Liver (tissue), 9 donors: Measurements from ENCODE around the gene GPAT3. TPM values are rescaled to one million over a fixed set of nuclear protein-coding genes. Genes with fewer than 3 reads are reported as not detected.

Experiments
- DNase-seq: peaks from one replicate; pipeline ENCODE4 v3.0.0-alpha.2; 2017; ENCODE audit warnings: low spot score
- H3K27ac ChIP-seq, 2 donors: one replicate each; pipeline ENCODE4 v1.7.0; 2013; ENCODE audit warnings: inconsistent platforms in 2 of 2, low read length in 2 of 2, control low read depth in 1 of 2, low read depth in 1 of 2, mild to moderate bottlenecking in 1 of 2
- H3K27me3 ChIP-seq, 4 donors: one replicate each; pipeline versions ENCODE4 v1.6.1 to v1.7.0; 2013; ENCODE audit warnings: low read length in 3 of 4, inconsistent platforms in 1 of 4, mild to moderate bottlenecking in 1 of 4, moderate library complexity in 1 of 4; ENCODE audit not compliant: control insufficient read depth in 4 of 4, insufficient read depth in 4 of 4
- H3K36me3 ChIP-seq, 4 donors: one replicate each; pipeline versions ENCODE4 v1.6.1 to v1.7.0; 2013; ENCODE audit warnings: low read length in 3 of 4, mild to moderate bottlenecking in 3 of 4, low read depth in 1 of 4, moderate library complexity in 1 of 4; ENCODE audit not compliant: control insufficient read depth in 4 of 4, insufficient read depth in 3 of 4
- H3K4me1 ChIP-seq, 4 donors: one replicate each; pipeline versions ENCODE4 v1.6.1 to v1.7.0; 2013; ENCODE audit warnings: low read length in 3 of 4, mild to moderate bottlenecking in 3 of 4, moderate library complexity in 1 of 4; ENCODE audit not compliant: control insufficient read depth in 4 of 4, insufficient read depth in 4 of 4
- H3K4me3 ChIP-seq, 3 donors: one replicate each; pipeline versions ENCODE4 v1.6.1 to v1.7.0; 2013; ENCODE audit warnings: low read length in 3 of 3, control low read depth in 1 of 3, low read depth in 1 of 3, mild to moderate bottlenecking in 1 of 3
- H3K9ac ChIP-seq, 2 donors: one replicate each; pipeline ENCODE4 v1.7.0; 2013; ENCODE audit warnings: low read length in 2 of 2, mild to moderate bottlenecking in 2 of 2, moderate library complexity in 2 of 2, control low read depth in 1 of 2, low read depth in 1 of 2
- H3K9me3 ChIP-seq, 4 donors: one replicate each; pipeline versions ENCODE4 v1.6.1 to v1.7.0; 2013; ENCODE audit warnings: low read length in 3 of 4; ENCODE audit not compliant: control insufficient read depth in 4 of 4
- ATF3 ChIP-seq: IDR thresholded peaks from 2 replicates; pipeline ENCODE4 v1.6.1; 2016; ENCODE audit warnings: antibody characterized with exemption
- CTCF ChIP-seq: fragments of 150-350 bp; IDR thresholded peaks from 2 replicates; pipeline ENCODE4 v1.5.1; 2017; ENCODE audit warnings: improper control_type of control experiment, low read depth, low read length; ENCODE audit not compliant: missing input control
- EGR1 ChIP-seq, 2 donors: IDR thresholded peaks; 2 replicates each; pipeline ENCODE4 v1.6.1; 2016 to 2018; ENCODE audit warnings: antibody characterized with exemption in 2 of 2, low read depth in 2 of 2
- FOXA1 ChIP-seq: IDR thresholded peaks from 2 replicates; pipeline ENCODE4 v1.6.1; 2016; ENCODE audit warnings: antibody characterized with exemption
- FOXA2 ChIP-seq: IDR thresholded peaks from 2 replicates; pipeline ENCODE4 v1.6.1; 2016; ENCODE audit warnings: antibody characterized with exemption
- HNF4A ChIP-seq, 2 donors: conservative IDR thresholded peaks; 2 replicates each; pipeline ENCODE4 v1.6.1; 2016; ENCODE audit warnings: antibody characterized with exemption in 2 of 2, mild to moderate bottlenecking in 2 of 2
- JUND ChIP-seq, 2 donors: IDR thresholded peaks; 2 replicates each; pipeline ENCODE4 v1.6.1; 2016; ENCODE audit warnings: antibody characterized with exemption in 2 of 2
- MAX ChIP-seq: IDR thresholded peaks from 2 replicates; pipeline ENCODE4 v1.6.1; 2016; ENCODE audit warnings: antibody characterized with exemption
- NR2F2 ChIP-seq: IDR thresholded peaks from 2 replicates; pipeline ENCODE4 v1.6.1; 2016; ENCODE audit warnings: antibody characterized with exemption
- RAD21 ChIP-seq, 2 donors: IDR thresholded peaks; 2 replicates each; pipeline ENCODE4 v1.6.1; 2016; ENCODE audit warnings: antibody characterized with exemption in 2 of 2, mild to moderate bottlenecking in 2 of 2
- REST ChIP-seq: IDR thresholded peaks from 2 replicates; pipeline ENCODE4 v1.6.1; 2016; ENCODE audit warnings: antibody characterized with exemption, mild to moderate bottlenecking
- RXRA ChIP-seq, 2 donors: IDR thresholded peaks; 2 replicates each; pipeline ENCODE4 v1.6.1; 2017 to 2018; ENCODE audit warnings: antibody characterized with exemption in 2 of 2, mild to moderate bottlenecking in 1 of 2
- SP1 ChIP-seq: IDR thresholded peaks from 2 replicates; pipeline ENCODE4 v1.6.1; 2018; ENCODE audit warnings: antibody characterized with exemption, mild to moderate bottlenecking
- TAF1 ChIP-seq: conservative IDR thresholded peaks from 2 replicates; pipeline ENCODE4 v1.6.1; 2016; ENCODE audit warnings: antibody characterized with exemption, mild to moderate bottlenecking
- YY1 ChIP-seq: IDR thresholded peaks from 2 replicates; pipeline ENCODE4 v1.6.1; 2016; ENCODE audit warnings: antibody characterized with exemption, mild to moderate bottlenecking
- WGBS: extraction: QIAGEN DNeasy Blood & Tissue Kit; methylation state at CpG from one replicate; pipeline ENCODE4 v1.1.7; 2013; 5-methylcytosine and 5-hydroxymethylcytosine counted together
- polyA plus RNA-seq, 2 donors: library from polyadenylated mRNA; stranded (reverse) in 1 of 2; unstranded in 1 of 2; fragments of 200-250 nt in 1 of 2; fragments of >200 nt in 1 of 2; fragmentation: Nextera tagmentation in 1 of 2; extraction: Ambion mirVana in 1 of 2; gene quantifications; one replicate each; pipeline versions ENCODE4 v1.2.1 to v1.2.3, GENCODE V29; 2013 to 2015
- total RNA-seq, 2 donors: library from RNA; depleted of rRNA; stranded (reverse); fragments of >200 nt; gene quantifications; one replicate each; pipeline ENCODE4 v1.2.3, GENCODE V29; 2014
- donor health status: healthy.
- donor health status: healthy.
- donor health status: healthy.
- donor health status: healthy.
- donor health status: healthy.

GPAT3 gene
- total RNA-seq (1 to 10 TPM; 1.8 to 5.3 TPM), polyA plus RNA-seq (1 to 10 TPM; 3.8 to 6.2 TPM)

- Histone ChIP-seq H3K36me3 (no peaks in the 10 kb centered on the region), H3K27me3 (no peaks in the 10 kb centered on the region), H3K4me3 (peak within 1 kb of the TSS; percentile 73 to 90 (median 76)), H3K4me1 (peaks cover 3 to 25% (median 11%) of the 10 kb centered on the region in 4 donors), H3K9me3 (no peaks in the 10 kb centered on the region), H3K9ac (peak within 1 kb of the TSS; percentile 32 to 85), H3K27ac (peak within 1 kb of the TSS; percentile 79 to 88)
- WGBS = under 1% methylated on average over 63 of the region's 63 CpGs
- DNase-seq = peak; percentile 39
- TF ChIP-seq RAD21 (IDR thresholded peaks at IDR 0.05) = peak; percentile 32 to 39
- TF ChIP-seq EGR1 (IDR thresholded peaks at IDR 0.05; ENCODE audit: low read depth in 2 of 2) = peak in 1 of 2 donors; percentile 32
- no peak for TF ChIP-seq TAF1
- peak; percentile 65 for TF ChIP-seq REST
- no peak for TF ChIP-seq NR2F2
- TF ChIP-seq SP1 = peak; percentile 58
- peak; percentile 53 to 54 for TF ChIP-seq RXRA (IDR thresholded peaks at IDR 0.05)
- TF ChIP-seq HNF4A (conservative IDR thresholded peaks at IDR 0.05) = peak; percentile 43 to 62
- TF ChIP-seq YY1 = peak; percentile 32
- TF ChIP-seq ATF3 = peak; percentile 80
- TF ChIP-seq MAX = peak; percentile 39
- no peak for TF ChIP-seq CTCF
- TF ChIP-seq JUND (IDR thresholded peaks at IDR 0.05) = peak; percentile 89 to 94
- TF ChIP-seq FOXA1 = no peak
These were observed at the start of gene GPAT3 for GRCh38 chr4:83535520-83536361. Gene GPAT3 (plus strand): TSS chr4:83536108. CDS start chr4:83536623, 515 bp downstream.

GRCh38 chr4:83486457-83487129 lies 49.3 kb upstream of the GPAT3 start:
- Histone ChIP-seq H3K27ac (no peak overlapping the region), H3K9ac (no peak overlapping the region), H3K9me3 (no peaks in the 10 kb centered on the region), H3K4me1 (peaks cover 4 to 13% (median 11%) of the 10 kb centered on the region in 4 donors), H3K27me3 (no peaks in the 10 kb centered on the region), H3K36me3 (no peaks in the 10 kb centered on the region), H3K4me3 (no peak overlapping the region)
- DNase-seq = no peak
- WGBS = 59% methylated on average over 3 of the region's 3 CpGs
- peak; percentile 20 to 30 for TF ChIP-seq HNF4A (conservative IDR thresholded peaks at IDR 0.05)
- TF ChIP-seq FOXA2 = no peak
- TF ChIP-seq JUND (IDR thresholded peaks at IDR 0.05) = no peak
- no peak for TF ChIP-seq RXRA (IDR thresholded peaks at IDR 0.05)
- no peak for TF ChIP-seq REST
- TF ChIP-seq YY1 = no peak
